Smooth muscle cell (in vitro differentiated cells): Measurements from ENCODE around the gene NKAPL. TPM values are rescaled to one million over a fixed set of nuclear protein-coding genes. Genes with fewer than 3 reads are reported as not detected.

ENCODE experiments used
- DNase-seq: peaks from one replicate; lab custom pipeline; 2025; ENCODE audit not compliant: unreplicated experiment; lab: John Stamatoyannopoulos, UW
- H2AFZ ChIP-seq: fragments of 200-600 bp; sonication (generic); 2 replicates; pipeline ENCODE4 v1.6.0; 2016; ENCODE audit warnings: antibody characterized with exemption, low read depth, mild to moderate bottlenecking
- H3F3A ChIP-seq: fragments of 200-600 bp; sonication (generic); 2 replicates; pipeline ENCODE4 v1.6.0; 2017; ENCODE audit warnings: antibody characterized with exemption, low read depth
- H3K27ac ChIP-seq: fragments of 200-600 bp; sonication (generic); 2 replicates; pipeline ENCODE4 v1.5.1; 2016; ENCODE audit warnings: low read depth, mild to moderate bottlenecking
- H3K27me3 ChIP-seq: fragments of 200-600 bp; sonication (generic); 2 replicates; pipeline ENCODE4 v1.6.1; 2016; ENCODE audit warnings: low read depth, mild to moderate bottlenecking
- H3K36me3 ChIP-seq: fragments of 200-600 bp; sonication (generic); 2 replicates; pipeline ENCODE4 v1.5.1; 2016; ENCODE audit warnings: low read depth
- H3K4me1 ChIP-seq: fragments of 200-600 bp; sonication (generic); 2 replicates; pipeline ENCODE4 v1.5.1; 2016; ENCODE audit warnings: low read depth
- H3K4me2 ChIP-seq: fragments of 200-600 bp; sonication (generic); 2 replicates; pipeline ENCODE4 v1.6.0; 2016; ENCODE audit warnings: mild to moderate bottlenecking
- H3K4me3 ChIP-seq: fragments of 200-600 bp; sonication (generic); 2 replicates; pipeline ENCODE4 v1.5.1; 2016; ENCODE audit warnings: mild to moderate bottlenecking
- H3K79me2 ChIP-seq: fragments of 200-600 bp; sonication (generic); 2 replicates; pipeline ENCODE4 v1.6.0; 2016; ENCODE audit warnings: low read depth, mild to moderate bottlenecking
- H3K9ac ChIP-seq: fragments of 200-600 bp; sonication (generic); 2 replicates; pipeline ENCODE4 v1.6.0; 2016; ENCODE audit warnings: low read depth
- H3K9me3 ChIP-seq: fragments of 200-600 bp; sonication (generic); replicated peaks from 2 replicates; pipeline ENCODE4 v1.5.1; 2016; ENCODE audit warnings: low read depth
- H4K20me1 ChIP-seq: fragments of 200-600 bp; sonication (generic); 2 replicates; pipeline ENCODE4 v1.6.0; 2016; ENCODE audit warnings: low read depth
- WGBS: methylation state at CpG from one replicate; pipeline ENCODE4 v1.1.7; 2016; ENCODE audit warnings: low lambda C conversion rate; 5-methylcytosine and 5-hydroxymethylcytosine counted together
- polyA plus RNA-seq: library from polyadenylated mRNA; unstranded; fragments of >200 nt; fragmentation: Nextera tagmentation; extraction: Ambion mirVana; gene quantifications from 2 replicates; pipeline ENCODE4 v1.2.1, GENCODE V29; 2016
- total RNA-seq: library from RNA; depleted of rRNA; stranded (reverse); fragments of >200 nt; gene quantifications from 2 replicates; pipeline ENCODE4 v1.2.3, GENCODE V29; 2014
- TF ChIP-seq, protein P1 (sequence below): fragments of 200-600 bp; sonication (generic); IDR thresholded peaks from 2 replicates; pipeline ENCODE4 v1.5.1; 2017; ENCODE audit warnings: borderline replicate concordance, mild to moderate bottlenecking, antibody characterized with exemption; ENCODE audit not compliant: insufficient read depth, poor library complexity, severe bottlenecking

NKAPL gene
- total RNA-seq (not detected in 2 replicates), polyA plus RNA-seq (0.18 and 0.28 TPM in 2 replicates)

DNA sequence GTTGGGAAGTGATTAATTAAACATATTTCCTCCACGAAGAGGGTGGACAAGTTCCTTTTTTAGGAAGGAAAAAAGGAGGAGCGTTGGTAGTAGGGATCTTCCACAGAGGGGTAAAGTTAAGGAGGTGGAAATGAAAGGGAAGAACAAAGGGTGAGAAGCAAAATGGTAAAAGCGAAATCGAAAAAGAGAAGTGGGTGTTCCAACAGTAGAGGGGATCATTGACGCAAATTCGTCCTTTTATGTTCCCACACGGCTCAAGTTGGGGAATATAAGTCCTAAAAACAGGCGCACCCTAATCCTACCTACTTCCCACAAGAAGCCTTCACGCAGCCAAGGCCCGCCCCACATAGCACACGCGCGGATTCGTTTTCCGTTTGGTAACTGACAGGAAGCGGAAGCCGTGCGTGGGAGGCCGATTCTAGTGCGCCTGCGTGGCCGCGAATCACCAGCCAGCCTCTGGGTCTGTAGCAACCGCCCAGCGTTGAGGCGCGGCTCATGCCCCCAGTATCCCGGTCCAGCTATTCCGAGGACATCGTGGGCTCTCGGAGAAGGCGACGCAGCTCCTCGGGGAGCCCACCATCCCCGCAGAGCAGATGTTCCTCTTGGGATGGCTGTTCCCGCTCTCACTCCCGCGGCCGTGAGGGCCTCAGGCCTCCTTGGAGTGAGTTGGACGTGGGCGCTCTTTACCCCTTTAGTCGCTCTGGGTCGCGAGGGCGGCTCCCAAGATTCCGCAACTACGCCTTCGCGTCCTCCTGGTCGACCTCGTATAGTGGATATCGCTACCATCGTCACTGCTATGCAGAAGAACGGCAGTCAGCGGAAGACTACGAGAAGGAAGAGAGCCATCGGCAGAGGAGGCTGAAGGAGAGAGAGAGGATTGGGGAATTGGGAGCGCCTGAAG is at the start of gene NKAPL:
Gene NKAPL (plus strand): TSS at position 421 of the 901 bp plus-strand sequence. CDS start 75 bp downstream, at position 496.
- Histone ChIP-seq H3K9ac (no peak within 1 kb of the TSS), H3K4me1 (no peaks in the 10 kb centered on the region), H3K27me3 (no peaks in the 10 kb centered on the region), H3K36me3 (no peaks in the 10 kb centered on the region), H3K9me3 (no peaks in the 10 kb centered on the region), H3K4me2 (no peak within 1 kb of the TSS), H4K20me1 (no peaks in the 10 kb centered on the region), H3K79me2 (no peaks in the 10 kb centered on the region), H2AFZ (no peak within 1 kb of the TSS), H3K27ac (no peak within 1 kb of the TSS), H3K4me3 (no peak within 1 kb of the TSS), H3F3A (no peaks in the 10 kb centered on the region)
- no peak for DNase-seq
- 88% methylated on average over 58 of the region's 58 CpGs for WGBS
- TF ChIP-seq, protein P1, sequence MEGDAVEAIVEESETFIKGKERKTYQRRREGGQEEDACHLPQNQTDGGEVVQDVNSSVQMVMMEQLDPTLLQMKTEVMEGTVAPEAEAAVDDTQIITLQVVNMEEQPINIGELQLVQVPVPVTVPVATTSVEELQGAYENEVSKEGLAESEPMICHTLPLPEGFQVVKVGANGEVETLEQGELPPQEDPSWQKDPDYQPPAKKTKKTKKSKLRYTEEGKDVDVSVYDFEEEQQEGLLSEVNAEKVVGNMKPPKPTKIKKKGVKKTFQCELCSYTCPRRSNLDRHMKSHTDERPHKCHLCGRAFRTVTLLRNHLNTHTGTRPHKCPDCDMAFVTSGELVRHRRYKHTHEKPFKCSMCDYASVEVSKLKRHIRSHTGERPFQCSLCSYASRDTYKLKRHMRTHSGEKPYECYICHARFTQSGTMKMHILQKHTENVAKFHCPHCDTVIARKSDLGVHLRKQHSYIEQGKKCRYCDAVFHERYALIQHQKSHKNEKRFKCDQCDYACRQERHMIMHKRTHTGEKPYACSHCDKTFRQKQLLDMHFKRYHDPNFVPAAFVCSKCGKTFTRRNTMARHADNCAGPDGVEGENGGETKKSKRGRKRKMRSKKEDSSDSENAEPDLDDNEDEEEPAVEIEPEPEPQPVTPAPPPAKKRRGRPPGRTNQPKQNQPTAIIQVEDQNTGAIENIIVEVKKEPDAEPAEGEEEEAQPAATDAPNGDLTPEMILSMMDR: no peak

DNA sequence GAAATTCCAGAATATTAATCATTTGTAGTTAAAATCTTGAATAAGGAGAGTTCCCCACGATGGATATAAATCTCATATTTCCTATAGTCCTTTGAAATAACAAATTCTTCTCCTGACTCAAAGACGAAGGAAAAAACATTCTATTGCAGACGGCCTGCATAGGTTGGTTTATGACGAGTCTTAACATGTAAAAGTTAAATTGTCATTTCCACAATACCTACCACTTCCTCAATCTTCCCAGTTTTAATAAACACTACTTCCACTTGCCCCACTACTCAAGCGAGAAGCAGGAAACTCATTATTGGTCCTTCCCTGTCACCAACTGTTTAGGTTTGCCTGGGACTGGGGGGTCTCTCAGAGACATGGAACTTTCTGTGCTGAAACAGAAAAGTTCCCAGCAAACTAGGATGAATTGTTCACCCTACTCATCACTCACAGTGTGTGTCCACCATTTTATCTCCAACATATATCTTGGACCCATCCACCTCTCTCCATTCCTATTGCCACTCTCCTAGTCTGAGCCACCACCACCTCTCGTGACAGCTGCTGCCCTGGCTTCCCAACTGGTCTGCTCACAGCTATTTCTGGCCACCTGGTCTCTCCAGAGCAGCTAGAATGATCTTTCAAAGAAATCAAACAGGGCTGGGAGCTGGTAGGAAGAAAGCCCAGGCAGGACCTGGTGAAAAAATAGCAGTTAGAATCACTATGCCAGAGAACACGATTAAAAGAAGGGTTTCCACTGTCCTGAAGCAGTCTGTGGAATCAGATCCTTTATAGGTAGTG is 49.2 kb upstream of the NKAPL start:
- WGBS: 76% methylated on average over 7 of the region's 7 CpGs
- no peaks in the 10 kb centered on the region for H3F3A ChIP-seq
- H3K27me3 ChIP-seq: peaks cover 99% of the 10 kb centered on the region
- no peaks in the 10 kb centered on the region for H3K36me3 ChIP-seq
- H4K20me1 ChIP-seq: no peaks in the 10 kb centered on the region
- no peak overlapping the region for H3K9ac ChIP-seq
- H3K4me2 ChIP-seq: no peak overlapping the region
- H3K4me1 ChIP-seq: peaks cover 15% of the 10 kb centered on the region
- H3K4me3 ChIP-seq: no peak overlapping the region
- no peaks in the 10 kb centered on the region for H3K79me2 ChIP-seq
- no peaks in the 10 kb centered on the region for H3K9me3 ChIP-seq
- no peak overlapping the region for H3K27ac ChIP-seq
- no peak overlapping the region for H2AFZ ChIP-seq
- no peak for DNase-seq
- TF ChIP-seq, protein P1: no peak

DNA sequence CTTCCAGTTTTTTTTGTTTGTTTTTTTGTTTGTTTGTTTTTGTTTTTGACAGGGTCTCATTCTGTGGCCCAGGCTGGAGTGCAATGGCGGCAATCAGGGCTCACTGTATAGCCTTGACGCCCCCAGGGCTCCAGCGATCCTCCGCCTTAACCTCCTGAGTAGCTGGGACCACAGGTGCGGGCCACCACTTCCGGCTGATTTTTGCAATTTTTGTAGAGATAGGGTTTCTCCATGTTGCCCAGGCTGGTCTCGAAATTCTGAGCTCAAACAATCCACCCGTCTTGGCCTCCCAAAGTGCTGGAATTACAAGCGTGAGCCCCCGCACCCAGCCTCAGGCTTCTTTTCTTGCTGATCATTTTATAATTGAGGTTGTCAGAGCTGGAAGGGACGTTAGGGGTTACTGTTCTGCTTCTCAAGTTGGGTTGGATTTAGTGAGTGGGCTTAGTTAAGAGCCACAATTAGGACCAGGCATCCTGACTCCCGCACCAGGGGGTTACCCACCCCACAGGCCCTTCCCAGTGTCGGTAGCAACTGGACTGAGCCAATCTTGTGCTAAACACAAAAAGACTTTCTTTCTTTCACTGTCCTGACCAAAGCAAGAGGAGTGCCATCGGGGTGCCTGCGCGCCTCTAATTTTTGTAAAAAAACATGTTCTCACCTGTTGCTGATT is 47.1 kb upstream of the NKAPL start:
- peaks cover 92% of the 10 kb centered on the region for H3K27me3 ChIP-seq
- no peaks in the 10 kb centered on the region for H3F3A ChIP-seq
- peak overlapping the region; percentile 82 for H3K4me2 ChIP-seq
- no peaks in the 10 kb centered on the region for H3K9me3 ChIP-seq
- H2AFZ ChIP-seq: peak overlapping the region; percentile 39
- H3K4me1 ChIP-seq: peaks cover 12% of the 10 kb centered on the region
- no peak overlapping the region for H3K27ac ChIP-seq
- DNase-seq: no peak
- H4K20me1 ChIP-seq: no peaks in the 10 kb centered on the region
- TF ChIP-seq, protein P1: no peak
- H3K4me3 ChIP-seq: peak overlapping the region; percentile 49
- no peak overlapping the region for H3K9ac ChIP-seq
- WGBS: 13% methylated on average over 16 of the region's 16 CpGs
- no peaks in the 10 kb centered on the region for H3K79me2 ChIP-seq
- H3K36me3 ChIP-seq: no peaks in the 10 kb centered on the region
